Sigmoid colon (tissue), 7 donors: ENCODE measurements around the gene GEMIN7. TPM values are rescaled to one million over a fixed set of nuclear protein-coding genes. Genes with fewer than 3 reads are reported as not detected.

Experiments
- DNase-seq: peaks from one replicate; pipeline ENCODE4 v3.0.0-alpha.2; 2019
- H3K27ac ChIP-seq, 4 donors: fragments of 200-600 bp; sonication (generic); one replicate each; pipeline ENCODE4 v1.5.1; 2016 to 2019; ENCODE audit warnings: mild to moderate bottlenecking in 1 of 4
- H3K27me3 ChIP-seq, 3 donors: fragments of 200-600 bp; sonication (generic); one replicate each; pipeline ENCODE4 v1.5.1; 2019; ENCODE audit warnings: mild to moderate bottlenecking in 1 of 3
- H3K36me3 ChIP-seq, 4 donors: fragments of 200-600 bp; sonication (generic); one replicate each; pipeline ENCODE4 v1.5.1; 2016 to 2019
- H3K4me1 ChIP-seq, 4 donors: fragments of 200-600 bp; sonication (generic); one replicate each; pipeline ENCODE4 v1.5.1; 2017 to 2019
- H3K4me3 ChIP-seq, 4 donors: fragments of 200-600 bp; sonication (generic); one replicate each; pipeline ENCODE4 v1.5.1; 2017 to 2019; ENCODE audit warnings: mild to moderate bottlenecking in 2 of 4, moderate library complexity in 1 of 4
- H3K9me3 ChIP-seq, 4 donors: fragments of 200-600 bp in 3 of 4; sonication (generic) in 3 of 4; one replicate each; pipeline versions ENCODE4 v1.5.1 to v1.6.1; 2013 to 2019
- EP300 ChIP-seq, 4 donors: sonication (generic); formaldehyde crosslinking; IDR thresholded peaks; one replicate each; pipeline ENCODE4 v1.6.1; 2017; ENCODE audit warnings: antibody characterized with exemption in 4 of 4
- POLR2A ChIP-seq, 2 donors: fragments of 450-650 bp; IDR thresholded peaks; one replicate each; pipeline ENCODE4 v1.6.1; 2016; ENCODE audit warnings: antibody characterized with exemption in 2 of 2, mild to moderate bottlenecking in 2 of 2, moderate library complexity in 2 of 2
- POLR2AphosphoS5 ChIP-seq, 4 donors: sonication (generic); formaldehyde crosslinking; IDR thresholded peaks; one replicate each; pipeline ENCODE4 v1.6.1; 2017; ENCODE audit warnings: antibody characterized with exemption in 4 of 4
- WGBS, 2 donors: extraction: QIAGEN DNeasy Blood & Tissue Kit; methylation state at CpG; one replicate each; pipeline ENCODE4 v1.1.7; 2013; 5-methylcytosine and 5-hydroxymethylcytosine counted together
- intact Hi-C: fragments of 100-400 bp; cut with DNase I; formaldehyde crosslinking; loops from one replicate; pipeline ENCODE4 v1.15.1; 2023
- polyA plus RNA-seq, 3 donors: library from polyadenylated mRNA; stranded (reverse); fragments of 200-250 nt; gene quantifications; one replicate each; pipeline ENCODE4 v1.2.3, GENCODE V29; 2013
- total RNA-seq, 4 donors: library from RNA; depleted of rRNA; stranded (reverse); fragments of >200 nt; gene quantifications; one replicate each; pipeline ENCODE4 v1.1.0, GENCODE V29; 2016
- TF ChIP-seq, protein P1 (sequence below), 4 experiments: fragments of 450-650 bp in 3 of 4; fragments of 200-600 bp in 1 of 4; IDR thresholded peaks; one replicate each; pipeline ENCODE4 v1.5.1; 2016 to 2019; ENCODE audit warnings: antibody characterized with exemption in 4 of 4, mild to moderate bottlenecking in 3 of 4, moderate library complexity in 2 of 4
- donor health status: healthy with polysubstance abuse.
- donor health status: Bipolar disorder and iron deficiency.
- donor health status: healthy.

GEMIN7 gene
- total and polyA plus RNA-seq, 7 donors: 10.3 to 31.2 (median 18.2) TPM

DNA sequence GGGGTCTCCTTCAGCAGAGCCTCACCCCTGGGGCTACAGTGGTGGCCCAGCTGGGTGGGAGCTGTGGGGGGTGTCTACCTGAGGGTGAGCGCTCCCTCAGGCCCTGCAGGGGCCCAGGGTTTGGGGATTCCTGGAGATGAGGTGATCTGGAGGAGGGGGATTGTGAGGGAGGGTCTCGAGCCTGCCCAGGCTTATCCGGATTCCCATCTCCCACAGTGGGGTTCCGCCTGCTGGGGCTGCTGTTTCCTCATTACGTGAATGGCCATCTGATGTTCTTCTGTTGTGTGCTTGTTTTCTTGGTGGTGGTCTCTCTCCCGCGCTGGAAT lies 18.4 kb downstream of the GEMIN7 start:
- H3K4me1 ChIP-seq: peaks cover 0 to 71% (median 64%) of the 10 kb centered on the region in 4 donors
- no peaks in the 10 kb centered on the region for H3K27me3 ChIP-seq
- H3K9me3 ChIP-seq: no peaks in the 10 kb centered on the region
- no peak for DNase-seq
- no peaks in the 10 kb centered on the region for H3K36me3 ChIP-seq
- H3K27ac ChIP-seq: peak overlapping the region in 3 of 4 donors; percentile 40 to 62 (median 44)
- WGBS, 2 donors: 81 to 88% methylated on average over 7 of the region's 7 CpGs
- H3K4me3 ChIP-seq: no peak overlapping the region
- intact Hi-C loops: no loop called here
- TF ChIP-seq POLR2A (IDR thresholded peaks at IDR 0.05) (no peak), POLR2AphosphoS5 (IDR thresholded peaks at IDR 0.05) (no peak), EP300 (IDR thresholded peaks at IDR 0.05) (no peak)
- TF ChIP-seq, protein P1, sequence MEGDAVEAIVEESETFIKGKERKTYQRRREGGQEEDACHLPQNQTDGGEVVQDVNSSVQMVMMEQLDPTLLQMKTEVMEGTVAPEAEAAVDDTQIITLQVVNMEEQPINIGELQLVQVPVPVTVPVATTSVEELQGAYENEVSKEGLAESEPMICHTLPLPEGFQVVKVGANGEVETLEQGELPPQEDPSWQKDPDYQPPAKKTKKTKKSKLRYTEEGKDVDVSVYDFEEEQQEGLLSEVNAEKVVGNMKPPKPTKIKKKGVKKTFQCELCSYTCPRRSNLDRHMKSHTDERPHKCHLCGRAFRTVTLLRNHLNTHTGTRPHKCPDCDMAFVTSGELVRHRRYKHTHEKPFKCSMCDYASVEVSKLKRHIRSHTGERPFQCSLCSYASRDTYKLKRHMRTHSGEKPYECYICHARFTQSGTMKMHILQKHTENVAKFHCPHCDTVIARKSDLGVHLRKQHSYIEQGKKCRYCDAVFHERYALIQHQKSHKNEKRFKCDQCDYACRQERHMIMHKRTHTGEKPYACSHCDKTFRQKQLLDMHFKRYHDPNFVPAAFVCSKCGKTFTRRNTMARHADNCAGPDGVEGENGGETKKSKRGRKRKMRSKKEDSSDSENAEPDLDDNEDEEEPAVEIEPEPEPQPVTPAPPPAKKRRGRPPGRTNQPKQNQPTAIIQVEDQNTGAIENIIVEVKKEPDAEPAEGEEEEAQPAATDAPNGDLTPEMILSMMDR (IDR thresholded peaks at IDR 0.05): no peak

DNA sequence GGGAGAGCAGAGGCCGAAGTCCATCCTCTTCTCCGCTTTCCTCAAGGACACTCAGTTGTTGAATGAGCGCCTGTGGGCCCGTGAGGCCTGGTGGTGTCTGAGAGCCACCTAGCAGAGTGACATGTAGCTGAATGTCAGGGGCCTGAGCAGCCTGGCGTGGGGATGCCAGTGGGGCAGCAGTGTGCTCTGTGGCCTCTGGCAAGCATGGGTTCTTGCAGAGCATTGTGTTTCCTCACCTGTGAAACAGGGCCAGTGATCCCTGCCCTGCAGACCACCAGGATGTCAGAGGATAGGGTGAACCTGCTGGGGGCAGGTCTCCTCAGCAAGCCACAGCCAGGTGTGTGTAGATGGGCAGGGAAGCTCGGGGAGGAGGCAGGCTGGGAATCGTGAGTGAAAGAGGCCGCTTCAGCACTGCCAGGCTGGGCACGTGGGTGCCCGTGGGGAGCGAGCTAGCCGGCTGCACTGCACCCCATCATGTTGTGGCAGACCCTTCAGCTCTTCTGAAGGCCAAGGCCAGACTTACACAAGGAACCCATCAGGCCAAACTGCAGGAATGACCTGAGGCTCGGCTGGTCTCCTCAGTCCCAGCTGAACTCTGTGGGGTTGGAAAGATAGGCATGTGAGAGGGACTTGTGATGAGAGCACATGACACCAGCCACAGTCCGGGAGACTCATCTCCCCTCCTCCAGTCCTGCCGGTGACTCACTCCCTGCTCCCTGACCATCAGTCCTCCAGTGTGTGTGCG lies 18.9 kb downstream of the GEMIN7 start:
- DNase-seq: peak; percentile 85
- Histone ChIP-seq H3K27me3 (no peaks in the 10 kb centered on the region), H3K4me3 (no peak overlapping the region), H3K4me1 (peaks cover 0 to 76% (median 68%) of the 10 kb centered on the region in 4 donors), H3K27ac (peak overlapping the region; percentile 40 to 62 (median 42)), H3K9me3 (no peaks in the 10 kb centered on the region), H3K36me3 (no peaks in the 10 kb centered on the region)
- peak in 1 of 4 donors; percentile 56 for TF ChIP-seq POLR2AphosphoS5 (IDR thresholded peaks at IDR 0.05)
- TF ChIP-seq EP300 (IDR thresholded peaks at IDR 0.05): no peak
- no peak for TF ChIP-seq POLR2A (IDR thresholded peaks at IDR 0.05)
- TF ChIP-seq, protein P1 (IDR thresholded peaks at IDR 0.05): no peak
- 70 to 80% methylated on average over 16 of the region's 16 CpGs for WGBS, 2 donors
- intact Hi-C loops: no loop called here

DNA sequence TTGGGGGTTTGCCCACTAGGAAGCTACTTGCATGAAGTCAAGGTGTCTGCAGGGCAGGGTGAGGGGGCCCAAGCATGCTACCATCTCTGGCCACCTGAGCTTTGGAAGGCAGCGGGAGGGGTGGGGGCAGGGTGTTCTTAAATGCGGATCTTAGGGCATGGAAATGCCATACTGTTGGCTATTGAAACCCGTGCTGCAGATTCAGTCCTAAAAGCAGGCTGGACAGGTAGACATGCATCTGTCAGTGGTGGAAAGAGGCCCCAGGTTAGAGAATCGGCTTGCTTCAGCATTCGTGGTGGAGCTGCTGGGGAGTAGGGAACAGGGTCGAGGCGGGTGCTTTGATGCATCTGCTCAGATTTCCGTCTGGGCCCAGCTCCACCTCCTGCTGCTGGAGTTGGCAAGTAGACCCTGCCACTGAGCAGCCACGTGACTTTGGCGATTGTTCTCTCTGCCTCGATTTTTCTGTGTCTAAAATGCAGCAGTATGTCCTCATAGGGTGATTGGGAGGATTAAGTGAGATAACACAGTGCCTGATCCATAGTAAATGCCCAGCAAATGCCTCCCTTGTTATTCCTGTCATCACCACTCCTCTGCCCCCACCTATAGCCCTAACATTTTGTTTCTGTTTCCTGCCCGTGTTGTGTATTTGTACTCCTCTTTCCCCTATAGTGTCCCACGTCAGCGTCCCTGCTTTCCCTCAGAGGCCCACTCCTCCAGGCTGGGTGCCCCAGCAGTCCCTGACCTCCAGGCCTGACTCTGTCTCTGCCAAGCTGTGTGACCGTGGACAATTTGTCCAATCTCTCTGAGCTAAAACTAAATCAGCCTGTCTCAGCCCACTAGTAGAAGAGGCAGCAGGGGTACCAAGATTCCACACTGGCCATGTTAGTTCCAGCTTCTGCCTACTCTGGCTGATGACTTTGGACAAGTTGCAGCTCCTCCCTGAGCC lies 19.7 kb downstream of the GEMIN7 start:
- no peak overlapping the region for H3K4me3 ChIP-seq
- peaks cover 0 to 80% (median 72%) of the 10 kb centered on the region in 4 donors for H3K4me1 ChIP-seq
- no peaks in the 10 kb centered on the region for H3K27me3 ChIP-seq
- no peaks in the 10 kb centered on the region for H3K36me3 ChIP-seq
- WGBS, 2 donors: 69 to 70% methylated on average over 15 of the region's 15 CpGs
- no peaks in the 10 kb centered on the region for H3K9me3 ChIP-seq
- H3K27ac ChIP-seq: peak overlapping the region in 2 of 4 donors; percentile 40 to 62
- intact Hi-C loops: no loop called here
- no peak for DNase-seq
- TF ChIP-seq, protein P1 (IDR thresholded peaks at IDR 0.05): no peak
- TF ChIP-seq POLR2A (IDR thresholded peaks at IDR 0.05): no peak
- TF ChIP-seq EP300 (IDR thresholded peaks at IDR 0.05): no peak
- no peak for TF ChIP-seq POLR2AphosphoS5 (IDR thresholded peaks at IDR 0.05)

DNA sequence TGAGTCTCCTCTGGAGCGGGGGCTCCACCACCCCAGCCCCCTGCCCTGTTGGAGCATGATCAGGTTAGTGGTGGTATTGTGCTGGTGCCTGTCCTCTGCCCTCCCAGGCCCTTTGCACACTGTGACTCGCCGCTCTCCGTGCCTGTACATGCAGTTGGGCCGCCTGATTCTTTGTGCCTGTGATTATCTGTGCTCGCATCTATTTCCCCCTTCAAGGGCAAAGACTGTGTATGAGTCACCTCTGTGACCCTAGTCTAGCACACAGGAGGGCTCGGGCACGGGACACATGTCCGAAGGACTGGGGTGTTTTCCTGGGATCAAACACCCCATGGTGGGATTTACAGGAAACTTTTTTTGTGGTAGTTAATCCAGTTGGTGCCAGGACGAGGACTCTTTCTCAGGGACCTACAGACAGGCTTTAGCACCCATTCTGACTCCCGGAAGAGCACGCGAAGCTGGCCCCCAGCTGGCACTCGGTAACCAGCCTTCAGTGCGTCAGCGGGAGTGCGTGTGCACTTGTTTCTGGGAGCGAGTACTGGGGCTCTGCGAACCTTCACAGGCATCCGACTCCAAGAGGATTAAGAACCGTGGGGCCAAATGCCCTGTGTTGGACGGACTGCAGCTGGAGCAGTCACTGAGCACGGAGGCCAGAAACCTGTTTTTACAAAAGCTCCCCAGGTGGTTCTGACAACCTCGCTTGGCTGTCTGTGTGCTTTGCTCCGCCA lies 20.6 kb downstream of the GEMIN7 start:
- 84 to 85% methylated on average over 25 of the region's 25 CpGs for WGBS, 2 donors
- peaks cover 0 to 79% (median 71%) of the 10 kb centered on the region in 4 donors for H3K4me1 ChIP-seq
- no peak for TF ChIP-seq POLR2A (IDR thresholded peaks at IDR 0.05)
- TF ChIP-seq POLR2AphosphoS5 (IDR thresholded peaks at IDR 0.05): no peak
- no peak for TF ChIP-seq EP300 (IDR thresholded peaks at IDR 0.05)
- TF ChIP-seq, protein P1 (IDR thresholded peaks at IDR 0.05): no peak
- DNase-seq: no peak
- intact Hi-C loops: no loop called here
- no peaks in the 10 kb centered on the region for H3K27me3 ChIP-seq
- no peak overlapping the region for H3K27ac ChIP-seq
- H3K9me3 ChIP-seq: no peaks in the 10 kb centered on the region
- H3K36me3 ChIP-seq: no peaks in the 10 kb centered on the region
- no peak overlapping the region for H3K4me3 ChIP-seq
